DOHH2 (cell line): ENCODE measurements around the gene ZCCHC13.

Source experiments
- H3F3A ChIP-seq: fragments of 200-600 bp; sonication (generic), shearing (Covaris generic); 2 replicates; pipeline ENCODE4 v1.6.0; 2016; ENCODE audit warnings: antibody characterized with exemption, mild to moderate bottlenecking; ENCODE audit not compliant: control insufficient read depth, insufficient read depth
- H3K27ac ChIP-seq: fragments of 200-600 bp; sonication (generic); 2 replicates; pipeline ENCODE4 v1.5.1; 2014; ENCODE audit warnings: low read depth, mild to moderate bottlenecking, low read length, moderate library complexity
- H3K27me3 ChIP-seq: fragments of 200-600 bp; sonication (generic); 2 replicates; pipeline ENCODE4 v1.6.1; 2014; ENCODE audit warnings: mild to moderate bottlenecking, low read length, mixed read lengths; ENCODE audit not compliant: control insufficient read depth
- H3K36me3 ChIP-seq: fragments of 200-600 bp; sonication (generic); 2 replicates; pipeline ENCODE4 v1.6.1; 2014; ENCODE audit warnings: mild to moderate bottlenecking, low read length, moderate library complexity, mixed read lengths; ENCODE audit not compliant: control insufficient read depth
- H3K4me1 ChIP-seq: fragments of 200-600 bp; sonication (generic); 2 replicates; pipeline ENCODE4 v1.6.1; 2014; ENCODE audit warnings: mild to moderate bottlenecking, low read length, mixed read lengths; ENCODE audit not compliant: control insufficient read depth
- H3K4me2 ChIP-seq: fragments of 200-600 bp; sonication (generic); 2 replicates; pipeline ENCODE4 v1.6.0; 2014; ENCODE audit warnings: mild to moderate bottlenecking, low read length, moderate library complexity
- H3K4me3 ChIP-seq: fragments of 200-600 bp; sonication (generic); 2 replicates; pipeline ENCODE4 v1.5.1; 2014; ENCODE audit warnings: mild to moderate bottlenecking, low read length, mixed read lengths
- H3K79me2 ChIP-seq: fragments of 200-600 bp; sonication (generic); 2 replicates; pipeline ENCODE4 v1.6.1; 2014; ENCODE audit warnings: mild to moderate bottlenecking, low read length, mixed read lengths; ENCODE audit not compliant: control insufficient read depth
- H3K9me2 ChIP-seq: fragments of 200-600 bp; sonication (generic); replicated peaks from 2 replicates; pipeline ENCODE4 v1.6.1; 2014; ENCODE audit warnings: mild to moderate bottlenecking, low read length, mixed read lengths; ENCODE audit not compliant: control insufficient read depth
- H3K9me3 ChIP-seq: fragments of 200-600 bp; sonication (generic); 2 replicates; pipeline ENCODE4 v1.6.1; 2014; ENCODE audit warnings: antibody characterized with exemption, low read length, mixed read lengths; ENCODE audit not compliant: control insufficient read depth, insufficient read depth
- H4K20me1 ChIP-seq: fragments of 200-600 bp; sonication (generic); 2 replicates; pipeline ENCODE4 v1.6.0; 2014; ENCODE audit warnings: low read depth, mild to moderate bottlenecking, antibody characterized with exemption, low read length, moderate library complexity; ENCODE audit not compliant: control insufficient read depth, insufficient read depth
- CTCF ChIP-seq: fragments of 200-600 bp; sonication (generic); IDR thresholded peaks from one replicate; pipeline ENCODE4 v1.5.1; 2014; ENCODE audit warnings: antibody characterized with exemption, mild to moderate bottlenecking, low read depth, low read length; ENCODE audit not compliant: poor library complexity, severe bottlenecking
- EZH2phosphoT487 ChIP-seq: fragments of 200-600 bp; sonication (generic); IDR thresholded peaks from 2 replicates; pipeline ENCODE4 v1.6.1; 2017; ENCODE audit warnings: borderline replicate concordance, mild to moderate bottlenecking, antibody characterized with exemption, low read length, moderate library complexity, mixed read lengths

The ZCCHC13 gene

DNA sequence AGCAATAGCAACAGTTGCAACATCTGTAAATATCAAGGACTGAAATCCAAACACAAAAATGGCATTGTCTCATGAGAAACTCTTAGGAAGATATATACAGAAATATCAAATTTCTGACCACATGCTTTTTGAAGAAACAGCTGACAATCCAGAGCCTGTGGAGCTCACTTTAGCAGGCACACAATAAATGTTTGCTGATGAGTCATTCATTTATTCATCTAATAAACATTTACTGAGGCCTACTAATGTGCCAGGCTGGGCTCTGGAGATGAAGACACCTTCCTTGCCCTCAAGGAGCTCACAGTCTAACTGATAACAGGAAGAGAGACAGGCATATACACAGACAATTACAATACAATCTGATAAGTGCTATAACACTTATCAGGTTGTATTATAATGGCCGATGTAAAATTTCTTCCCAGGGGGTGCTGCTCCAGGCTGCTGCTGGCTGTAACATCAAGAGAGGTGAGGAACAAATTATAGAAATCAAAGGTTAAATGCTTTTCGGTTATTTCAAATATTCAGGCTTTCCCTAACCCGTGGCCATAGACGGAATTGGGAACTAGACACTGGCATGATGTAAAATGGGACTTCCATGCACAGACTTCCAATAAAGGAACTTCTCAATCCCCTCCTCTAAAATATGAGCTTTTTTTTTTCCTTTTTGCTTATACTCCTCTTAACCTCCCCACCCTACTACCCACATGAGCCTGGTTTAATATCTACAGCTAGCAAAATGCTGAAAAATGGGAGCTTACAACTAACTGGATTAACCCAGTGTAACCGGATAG is 16.8 kb upstream of the ZCCHC13 start:
- Histone ChIP-seq H3K79me2 (peaks cover 73% of the 10 kb centered on the region), H4K20me1 (no peaks in the 10 kb centered on the region), H3K27ac (no peak overlapping the region), H3K9me3 (no peaks in the 10 kb centered on the region), H3K4me2 (no peak overlapping the region), H3K9me2 (no peaks in the 10 kb centered on the region), H3K4me3 (no peak overlapping the region), H3F3A (no peaks in the 10 kb centered on the region), H3K27me3 (no peaks in the 10 kb centered on the region), H3K4me1 (peaks cover 10% of the 10 kb centered on the region), H3K36me3 (peaks cover 31% of the 10 kb centered on the region)
- no peak for TF ChIP-seq EZH2phosphoT487
- TF ChIP-seq CTCF, result no peak

GRCh38 chrX:74291577-74291963 is 12.4 kb upstream of the ZCCHC13 start:
- Histone ChIP-seq H3F3A (no peaks in the 10 kb centered on the region), H3K27ac (peak overlapping the region; percentile 82), H3K4me1 (peaks cover 10% of the 10 kb centered on the region), H4K20me1 (no peaks in the 10 kb centered on the region), H3K79me2 (peaks cover 53% of the 10 kb centered on the region), H3K9me2 (no peaks in the 10 kb centered on the region), H3K4me2 (peak overlapping the region; percentile 94), H3K9me3 (no peaks in the 10 kb centered on the region), H3K4me3 (peak overlapping the region; percentile 82), H3K27me3 (no peaks in the 10 kb centered on the region), H3K36me3 (peaks cover 15% of the 10 kb centered on the region)
- TF ChIP-seq CTCF, result no peak
- TF ChIP-seq EZH2phosphoT487, result no peak

- H3K4me3 ChIP-seq, result peak overlapping the region; percentile 82
- H3F3A ChIP-seq, result no peaks in the 10 kb centered on the region
- H3K9me3 ChIP-seq, result no peaks in the 10 kb centered on the region
- H4K20me1 ChIP-seq, result no peaks in the 10 kb centered on the region
- H3K4me1 ChIP-seq, result peaks cover 10% of the 10 kb centered on the region
- peaks cover 9% of the 10 kb centered on the region for H3K36me3 ChIP-seq
- TF ChIP-seq EZH2phosphoT487 (no peak), CTCF (peak; percentile 46)
- H3K9me2 ChIP-seq, result no peaks in the 10 kb centered on the region
- no peaks in the 10 kb centered on the region for H3K27me3 ChIP-seq
- peak overlapping the region; percentile 94 for H3K4me2 ChIP-seq
- peak overlapping the region; percentile 82 for H3K27ac ChIP-seq
- peaks cover 48% of the 10 kb centered on the region for H3K79me2 ChIP-seq
Observed at GRCh38 chrX:74291964-74292807, 11.8 kb upstream of the ZCCHC13 start.
